Ascending aorta (tissue), 2 donors: ENCODE data around the gene DHRS7. TPM values are rescaled to one million over a fixed set of nuclear protein-coding genes. Genes with fewer than 3 reads are reported as not detected.

ENCODE experiments used
- DNase-seq, 2 donors: peaks; one replicate each; pipeline ENCODE4 v3.0.0-alpha.2; 2019; ENCODE audit warnings: low spot score in 2 of 2
- H3K27ac ChIP-seq, 2 donors: fragments of 200-600 bp; sonication (generic); one replicate each; pipeline ENCODE4 v1.5.1; 2016 to 2017; ENCODE audit warnings: mild to moderate bottlenecking in 1 of 2
- H3K27me3 ChIP-seq: fragments of 200-600 bp; sonication (generic); one replicate; pipeline ENCODE4 v1.5.1; 2017
- H3K36me3 ChIP-seq, 2 donors: fragments of 200-600 bp; sonication (generic); one replicate each; pipeline ENCODE4 v1.5.1; 2016
- H3K4me1 ChIP-seq, 2 donors: fragments of 200-600 bp; sonication (generic); one replicate each; pipeline ENCODE4 v1.5.1; 2016 to 2017; ENCODE audit warnings: mild to moderate bottlenecking in 1 of 2
- H3K4me3 ChIP-seq, 2 donors: fragments of 200-600 bp; sonication (generic); one replicate each; pipeline ENCODE4 v1.5.1; 2016 to 2017; ENCODE audit warnings: mild to moderate bottlenecking in 1 of 2
- H3K9me3 ChIP-seq, 2 donors: fragments of 200-600 bp; sonication (generic); one replicate each; pipeline ENCODE4 v1.5.1; 2016
- CTCF ChIP-seq, 3 experiments: fragments of 200-600 bp in 2 of 3; fragments of 450-650 bp in 1 of 3; sonication (generic) in 2 of 3; IDR thresholded peaks; one replicate each; pipeline ENCODE4 v1.5.1; 2016 to 2019; ENCODE audit warnings: antibody characterized with exemption in 3 of 3, mild to moderate bottlenecking in 1 of 3, moderate library complexity in 1 of 3
- intact Hi-C: fragments of 100-400 bp; cut with DNase I; formaldehyde crosslinking; loops from one replicate; pipeline ENCODE4 v1.15.1; 2023
- total RNA-seq: library from RNA; depleted of rRNA; stranded (reverse); fragments of >200 nt; gene quantifications from one replicate; pipeline ENCODE4 v1.1.0, GENCODE V29; 2016

Gene DHRS7
- total RNA-seq, 1 donor from 2014 or later, result 34.8 TPM

- Histone ChIP-seq H3K27ac (no peak overlapping the region), H3K4me1 (no peaks in the 10 kb centered on the region), H3K27me3 (no peaks in the 10 kb centered on the region), H3K36me3 (no peaks in the 10 kb centered on the region), H3K9me3 (no peaks in the 10 kb centered on the region), H3K4me3 (no peak overlapping the region)
- intact Hi-C loops, result no loop called here
- no peak for TF ChIP-seq CTCF (IDR thresholded peaks at IDR 0.05)
- no peak for DNase-seq
Measured at GRCh38 chr14:60210703-60211102, 45.5 kb upstream of the DHRS7 start.

- Histone ChIP-seq H3K27ac (no peak overlapping the region), H3K4me3 (no peak overlapping the region), H3K36me3 (no peaks in the 10 kb centered on the region), H3K27me3 (no peaks in the 10 kb centered on the region), H3K4me1 (no peaks in the 10 kb centered on the region), H3K9me3 (no peaks in the 10 kb centered on the region)
- no peak for TF ChIP-seq CTCF (IDR thresholded peaks at IDR 0.05)
- intact Hi-C loops, result no loop called here
- no peak for DNase-seq
Measured at GRCh38 chr14:60206837-60207533, 41.8 kb upstream of the DHRS7 start.

GRCh38 chr14:60206249-60206670, 41.1 kb upstream of the DHRS7 start:
- TF ChIP-seq CTCF (IDR thresholded peaks at IDR 0.05), result no peak
- intact Hi-C loops, result no loop called here
- Histone ChIP-seq H3K4me3 (no peak overlapping the region), H3K36me3 (no peaks in the 10 kb centered on the region), H3K4me1 (no peaks in the 10 kb centered on the region), H3K9me3 (no peaks in the 10 kb centered on the region), H3K27me3 (no peaks in the 10 kb centered on the region), H3K27ac (no peak overlapping the region)
- no peak for DNase-seq

GRCh38 chr14:60204843-60205774, 39.9 kb upstream of the DHRS7 start:
- no peaks in the 10 kb centered on the region for H3K36me3 ChIP-seq
- H3K9me3 ChIP-seq, result no peaks in the 10 kb centered on the region
- TF ChIP-seq CTCF (IDR thresholded peaks at IDR 0.05), result no peak
- H3K4me3 ChIP-seq, result no peak overlapping the region
- H3K27ac ChIP-seq, result no peak overlapping the region
- H3K4me1 ChIP-seq, result no peaks in the 10 kb centered on the region
- no peaks in the 10 kb centered on the region for H3K27me3 ChIP-seq
- no peak for DNase-seq
- intact Hi-C loops, result no loop called here

- no peak for TF ChIP-seq CTCF (IDR thresholded peaks at IDR 0.05)
- H3K27ac ChIP-seq, result no peak overlapping the region
- peaks cover 0 to 3% of the 10 kb centered on the region in 2 donors for H3K9me3 ChIP-seq
- H3K27me3 ChIP-seq, result no peaks in the 10 kb centered on the region
- H3K4me1 ChIP-seq, result no peaks in the 10 kb centered on the region
- H3K4me3 ChIP-seq, result no peak overlapping the region
- no peaks in the 10 kb centered on the region for H3K36me3 ChIP-seq
- no peak for DNase-seq
- intact Hi-C loops, result no loop called here
Measured at GRCh38 chr14:60204104-60204842, 39.1 kb upstream of the DHRS7 start.
